Measurements from ENCODE around the gene LARP4B.

LARP4B gene

DNA sequence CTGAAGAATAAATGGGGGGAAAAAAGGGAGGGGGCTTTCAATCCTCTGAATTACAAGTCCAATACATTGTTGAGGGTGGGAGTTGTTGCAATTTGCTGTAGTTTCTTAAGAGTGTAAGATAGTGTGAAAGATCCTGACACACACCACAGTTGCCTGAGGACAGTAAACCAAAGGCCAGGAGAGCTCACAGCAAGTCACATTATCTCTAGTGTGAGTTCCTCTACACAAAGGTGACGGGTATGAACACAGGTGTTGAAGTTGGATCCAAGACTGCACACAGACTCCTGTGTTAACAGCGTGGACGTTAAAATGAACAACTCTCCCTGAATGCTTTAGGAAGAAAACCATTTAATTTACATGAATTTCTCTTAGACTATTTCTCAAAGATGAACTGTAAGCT lies 12.0 kb downstream of the LARP4B start:
- Histone ChIP-seq H2BK120ac (ENCODE audit: low read depth, low read length) (no peak overlapping the region), H3K9me3 (replicated peaks in 1 of 2; ENCODE audit: control insufficient read depth in 2 of 2, insufficient read depth in 1 of 2, low read depth in 1 of 2, low read length in 2 of 2) (peaks cover 2 to 11% of the 10 kb centered on the region in 2 donors), H3K36me3 (replicated peaks in 1 of 2; ENCODE audit: control insufficient read depth in 2 of 2, insufficient read depth in 2 of 2, low read length in 2 of 2) (peaks cover 4 to 59% of the 10 kb centered on the region in 2 donors), H3K27ac (replicated peaks; ENCODE audit: low read length) (no peak overlapping the region), H3K4me3 (ENCODE audit: low read length in 2 of 2) (no peak overlapping the region), H2BK15ac (ENCODE audit: low read length) (no peak overlapping the region), H2BK12ac (ENCODE audit: low read length) (no peak overlapping the region), H3K4me2 (ENCODE audit: insufficient read depth, low read length, poor library complexity, severe bottlenecking) (no peak overlapping the region), H3K18ac (ENCODE audit: low read length) (no peak overlapping the region), H4K8ac (ENCODE audit: low read depth, low read length) (no peak overlapping the region), H3K14ac (ENCODE audit: low read length) (no peak overlapping the region), H3K4ac (ENCODE audit: low read length) (no peak overlapping the region), H4K91ac (ENCODE audit: low read depth, low read length, poor library complexity) (no peak overlapping the region), H2AFZ (ENCODE audit: low read length) (no peak overlapping the region), H3K9ac (ENCODE audit: low read depth, low read length, poor library complexity) (no peak overlapping the region), H3K27me3 (ENCODE audit: control insufficient read depth in 3 of 3, insufficient read depth in 3 of 3, low read depth in 1 of 3, low read length in 3 of 3) (no peaks in the 10 kb centered on the region), H3K79me1 (ENCODE audit: low read depth, low read length) (peaks cover 3% of the 10 kb centered on the region), H3K4me1 (ENCODE audit: control insufficient read depth in 2 of 2, insufficient read depth in 1 of 2, low read depth in 1 of 2, low read length in 2 of 2) (no peaks in the 10 kb centered on the region), H2AK5ac (ENCODE audit: low read depth, low read length) (no peak overlapping the region), H2BK5ac (ENCODE audit: low read length) (no peak overlapping the region), H3K23ac (ENCODE audit: low read depth, low read length, poor library complexity) (no peak overlapping the region)
- no CpG with 5 or more reads among the region's 3 CpGs for WGBS, 2 donors (ENCODE audit: extremely low coverage in 2 of 2, insufficient read length in 2 of 2, insufficient replicate concordance in 1 of 2)
- no peak for DNase-seq (ENCODE audit: low spot score)

DNA sequence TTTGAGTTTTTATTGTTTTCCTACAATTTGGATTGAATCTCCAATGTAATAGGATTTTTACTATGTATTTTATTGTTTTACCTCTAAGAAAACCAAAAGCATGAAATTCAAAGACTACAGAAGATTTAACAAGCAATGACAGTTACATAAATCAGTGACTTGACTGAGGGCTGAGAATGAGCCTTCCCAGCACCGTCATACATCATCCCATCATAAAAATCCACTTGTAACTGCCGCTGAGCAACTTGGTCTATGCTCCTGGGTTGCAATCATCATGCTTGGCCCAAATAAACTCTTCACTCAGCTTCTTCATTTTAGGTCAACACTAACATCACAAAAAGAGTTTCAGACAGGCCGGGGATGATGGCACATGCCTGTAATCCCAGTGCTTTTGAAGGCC lies 13.5 kb downstream of the LARP4B start:
- no peak overlapping the region for H4K8ac ChIP-seq (ENCODE audit: low read depth, low read length)
- DNase-seq (ENCODE audit: low spot score) = no peak
- H2BK15ac ChIP-seq (ENCODE audit: low read length) = no peak overlapping the region
- no peak overlapping the region for H4K91ac ChIP-seq (ENCODE audit: low read depth, low read length, poor library complexity)
- H2BK5ac ChIP-seq (ENCODE audit: low read length) = no peak overlapping the region
- peaks cover 2% of the 10 kb centered on the region for H3K79me1 ChIP-seq (ENCODE audit: low read depth, low read length)
- no peak overlapping the region for H3K27ac ChIP-seq (replicated peaks; ENCODE audit: low read length)
- WGBS, 2 donors (ENCODE audit: extremely low coverage in 2 of 2, insufficient read length in 2 of 2, insufficient replicate concordance in 1 of 2) = no CpG with 5 or more reads among the region's 3 CpGs
- H2BK12ac ChIP-seq (ENCODE audit: low read length) = no peak overlapping the region
- H2BK120ac ChIP-seq (ENCODE audit: low read depth, low read length) = no peak overlapping the region
- no peak overlapping the region for H2AFZ ChIP-seq (ENCODE audit: low read length)
- peaks cover 1 to 14% of the 10 kb centered on the region in 2 donors for H3K9me3 ChIP-seq (replicated peaks in 1 of 2; ENCODE audit: control insufficient read depth in 2 of 2, insufficient read depth in 1 of 2, low read depth in 1 of 2, low read length in 2 of 2)
- H3K4me3 ChIP-seq (ENCODE audit: low read length in 2 of 2) = no peak overlapping the region
- H3K27me3 ChIP-seq (ENCODE audit: control insufficient read depth in 3 of 3, insufficient read depth in 3 of 3, low read depth in 1 of 3, low read length in 3 of 3) = no peaks in the 10 kb centered on the region
- H3K9ac ChIP-seq (ENCODE audit: low read depth, low read length, poor library complexity) = no peak overlapping the region
- peaks cover 3 to 49% of the 10 kb centered on the region in 2 donors for H3K36me3 ChIP-seq (replicated peaks in 1 of 2; ENCODE audit: control insufficient read depth in 2 of 2, insufficient read depth in 2 of 2, low read length in 2 of 2)
- H3K4me2 ChIP-seq (ENCODE audit: insufficient read depth, low read length, poor library complexity, severe bottlenecking) = no peak overlapping the region
- H3K18ac ChIP-seq (ENCODE audit: low read length) = no peak overlapping the region
- H3K23ac ChIP-seq (ENCODE audit: low read depth, low read length, poor library complexity) = no peak overlapping the region
- no peak overlapping the region for H3K14ac ChIP-seq (ENCODE audit: low read length)
- no peak overlapping the region for H2AK5ac ChIP-seq (ENCODE audit: low read depth, low read length)
- no peak overlapping the region for H3K4ac ChIP-seq (ENCODE audit: low read length)
- no peaks in the 10 kb centered on the region for H3K4me1 ChIP-seq (ENCODE audit: control insufficient read depth in 2 of 2, insufficient read depth in 1 of 2, low read depth in 1 of 2, low read length in 2 of 2)

DNA sequence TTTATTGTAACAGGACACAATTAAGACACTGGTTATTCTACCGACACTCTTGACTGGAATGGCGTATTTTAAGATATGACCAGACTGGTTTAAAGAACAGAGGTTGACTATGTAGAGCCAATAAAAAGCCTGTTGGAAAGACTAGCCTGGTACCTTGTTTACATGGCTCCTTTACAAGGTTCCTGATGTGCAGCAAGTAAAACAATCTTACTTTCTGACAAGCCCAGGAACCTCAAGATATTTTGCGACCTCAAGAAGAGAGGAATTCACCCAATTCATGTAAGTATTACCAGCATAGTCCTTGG lies 14.1 kb downstream of the LARP4B start:
- no peak overlapping the region for H2AFZ ChIP-seq (ENCODE audit: low read length)
- H2AK5ac ChIP-seq (ENCODE audit: low read depth, low read length) = no peak overlapping the region
- H2BK120ac ChIP-seq (ENCODE audit: low read depth, low read length) = no peak overlapping the region
- H2BK15ac ChIP-seq (ENCODE audit: low read length) = no peak overlapping the region
- H2BK12ac ChIP-seq (ENCODE audit: low read length) = no peak overlapping the region
- H3K27ac ChIP-seq (replicated peaks; ENCODE audit: low read length) = no peak overlapping the region
- H3K27me3 ChIP-seq (ENCODE audit: control insufficient read depth in 3 of 3, insufficient read depth in 3 of 3, low read depth in 1 of 3, low read length in 3 of 3) = no peaks in the 10 kb centered on the region
- DNase-seq (ENCODE audit: low spot score) = no peak
- H3K4me2 ChIP-seq (ENCODE audit: insufficient read depth, low read length, poor library complexity, severe bottlenecking) = no peak overlapping the region
- no peak overlapping the region for H2BK5ac ChIP-seq (ENCODE audit: low read length)
- no peak overlapping the region for H3K9ac ChIP-seq (ENCODE audit: low read depth, low read length, poor library complexity)
- H3K79me1 ChIP-seq (ENCODE audit: low read depth, low read length) = peaks cover 2% of the 10 kb centered on the region
- H3K14ac ChIP-seq (ENCODE audit: low read length) = no peak overlapping the region
- H4K8ac ChIP-seq (ENCODE audit: low read depth, low read length) = no peak overlapping the region
- no peaks in the 10 kb centered on the region for H3K4me1 ChIP-seq (ENCODE audit: control insufficient read depth in 2 of 2, insufficient read depth in 1 of 2, low read depth in 1 of 2, low read length in 2 of 2)
- H3K4me3 ChIP-seq (ENCODE audit: low read length in 2 of 2) = no peak overlapping the region
- no peak overlapping the region for H3K18ac ChIP-seq (ENCODE audit: low read length)
- H3K4ac ChIP-seq (ENCODE audit: low read length) = no peak overlapping the region
- no peak overlapping the region for H3K23ac ChIP-seq (ENCODE audit: low read depth, low read length, poor library complexity)
- peaks cover 1 to 14% of the 10 kb centered on the region in 2 donors for H3K9me3 ChIP-seq (replicated peaks in 1 of 2; ENCODE audit: control insufficient read depth in 2 of 2, insufficient read depth in 1 of 2, low read depth in 1 of 2, low read length in 2 of 2)
- H4K91ac ChIP-seq (ENCODE audit: low read depth, low read length, poor library complexity) = no peak overlapping the region
- H3K36me3 ChIP-seq (replicated peaks in 1 of 2; ENCODE audit: control insufficient read depth in 2 of 2, insufficient read depth in 2 of 2, low read length in 2 of 2) = peaks cover 3 to 44% of the 10 kb centered on the region in 2 donors
- no CpG with 5 or more reads among the region's 3 CpGs for WGBS, 2 donors (ENCODE audit: extremely low coverage in 2 of 2, insufficient read length in 2 of 2, insufficient replicate concordance in 1 of 2)

DNA sequence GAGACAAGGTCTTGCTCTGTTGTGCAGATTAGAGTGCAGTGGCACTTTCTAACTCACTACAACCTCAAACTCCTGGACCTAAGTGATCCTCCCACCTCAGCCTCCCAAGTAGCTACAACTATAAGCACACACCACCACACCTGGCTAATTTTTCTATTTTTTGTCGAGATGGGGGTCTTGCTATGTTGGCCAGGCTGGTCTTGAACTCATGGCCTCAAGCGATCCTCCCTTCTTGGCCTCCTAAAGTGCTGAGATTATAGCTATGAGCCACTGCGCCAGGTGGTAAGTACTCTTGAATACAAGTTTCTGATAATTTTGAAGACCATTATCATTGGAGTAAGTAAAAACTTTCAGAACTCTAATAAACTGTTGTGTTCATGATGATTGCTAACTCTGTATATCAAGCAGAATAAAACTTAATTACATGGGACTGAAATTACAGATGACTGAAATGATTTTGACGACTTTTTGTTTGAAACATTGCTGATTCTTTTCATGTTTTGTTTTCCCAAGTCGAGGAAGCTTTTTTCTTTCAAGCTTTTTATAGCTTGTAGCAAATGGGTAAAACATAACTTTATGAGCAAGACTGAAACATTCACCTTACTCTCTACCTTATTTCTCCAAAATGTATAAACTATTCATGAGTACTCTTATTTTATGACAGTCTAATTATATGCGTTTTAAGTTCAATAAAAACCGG lies 14.6 kb downstream of the LARP4B start:
- H3K14ac ChIP-seq (ENCODE audit: low read length) = no peak overlapping the region
- H4K91ac ChIP-seq (ENCODE audit: low read depth, low read length, poor library complexity) = no peak overlapping the region
- no peak overlapping the region for H3K4ac ChIP-seq (ENCODE audit: low read length)
- no peak overlapping the region for H3K4me2 ChIP-seq (ENCODE audit: insufficient read depth, low read length, poor library complexity, severe bottlenecking)
- no peak overlapping the region for H2BK5ac ChIP-seq (ENCODE audit: low read length)
- no peak overlapping the region for H3K23ac ChIP-seq (ENCODE audit: low read depth, low read length, poor library complexity)
- no peak overlapping the region for H2BK120ac ChIP-seq (ENCODE audit: low read depth, low read length)
- no CpG with 5 or more reads among the region's 7 CpGs for WGBS, 2 donors (ENCODE audit: extremely low coverage in 2 of 2, insufficient read length in 2 of 2, insufficient replicate concordance in 1 of 2)
- peaks cover 3 to 44% of the 10 kb centered on the region in 2 donors for H3K36me3 ChIP-seq (replicated peaks in 1 of 2; ENCODE audit: control insufficient read depth in 2 of 2, insufficient read depth in 2 of 2, low read length in 2 of 2)
- H3K18ac ChIP-seq (ENCODE audit: low read length) = no peak overlapping the region
- no peak overlapping the region for H2AK5ac ChIP-seq (ENCODE audit: low read depth, low read length)
- no peak overlapping the region for H3K4me3 ChIP-seq (ENCODE audit: low read length in 2 of 2)
- no peak overlapping the region for H2BK15ac ChIP-seq (ENCODE audit: low read length)
- H2AFZ ChIP-seq (ENCODE audit: low read length) = no peak overlapping the region
- no peaks in the 10 kb centered on the region for H3K79me1 ChIP-seq (ENCODE audit: low read depth, low read length)
- no peak overlapping the region for H2BK12ac ChIP-seq (ENCODE audit: low read length)
- no peaks in the 10 kb centered on the region for H3K4me1 ChIP-seq (ENCODE audit: control insufficient read depth in 2 of 2, insufficient read depth in 1 of 2, low read depth in 1 of 2, low read length in 2 of 2)
- no peak overlapping the region for H3K27ac ChIP-seq (replicated peaks; ENCODE audit: low read length)
- H4K8ac ChIP-seq (ENCODE audit: low read depth, low read length) = no peak overlapping the region
- no peaks in the 10 kb centered on the region for H3K27me3 ChIP-seq (ENCODE audit: control insufficient read depth in 3 of 3, insufficient read depth in 3 of 3, low read depth in 1 of 3, low read length in 3 of 3)
- DNase-seq (ENCODE audit: low spot score) = no peak
- H3K9me3 ChIP-seq (replicated peaks in 1 of 2; ENCODE audit: control insufficient read depth in 2 of 2, insufficient read depth in 1 of 2, low read depth in 1 of 2, low read length in 2 of 2) = peaks cover 1 to 14% of the 10 kb centered on the region in 2 donors
- H3K9ac ChIP-seq (ENCODE audit: low read depth, low read length, poor library complexity) = no peak overlapping the region
